Astrocyte (in vitro differentiated cells and primary cell): ENCODE results near the gene RIIAD1.

Source experiments
- EZH2 ChIP-seq: IDR thresholded peaks from 2 replicates; pipeline ENCODE4 v1.6.1; 2012; ENCODE audit warnings: mild to moderate bottlenecking, low read length, inconsistent platforms; ENCODE audit not compliant: insufficient read depth
- TF ChIP-seq, protein P1 (sequence below): IDR thresholded peaks from 2 replicates; pipeline ENCODE4 v1.5.1; 2011; ENCODE audit warnings: low read depth, mild to moderate bottlenecking, inconsistent platforms, low read length, moderate library complexity; ENCODE audit not compliant: insufficient read depth

DNA sequence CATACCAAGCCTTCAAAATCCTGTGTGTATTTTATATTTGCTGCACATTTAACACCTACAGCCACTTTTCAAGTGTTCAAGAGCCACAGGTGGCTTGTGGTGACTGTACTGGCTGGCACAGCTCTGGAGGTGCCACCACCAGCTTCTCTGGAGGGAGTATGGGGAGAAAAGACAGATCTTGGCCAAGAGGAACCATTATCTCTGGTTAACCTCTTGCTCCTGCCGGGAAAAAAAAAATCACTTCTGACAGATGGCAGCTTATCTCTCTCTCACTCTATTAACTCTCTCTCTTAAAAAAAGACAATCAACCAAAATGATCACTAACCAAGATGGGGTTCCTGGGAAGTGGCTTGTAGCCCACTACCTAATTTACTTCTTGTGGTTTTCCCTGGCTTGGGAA lies 1.2 kb upstream of the RIIAD1 start:
- TF ChIP-seq, protein P1, sequence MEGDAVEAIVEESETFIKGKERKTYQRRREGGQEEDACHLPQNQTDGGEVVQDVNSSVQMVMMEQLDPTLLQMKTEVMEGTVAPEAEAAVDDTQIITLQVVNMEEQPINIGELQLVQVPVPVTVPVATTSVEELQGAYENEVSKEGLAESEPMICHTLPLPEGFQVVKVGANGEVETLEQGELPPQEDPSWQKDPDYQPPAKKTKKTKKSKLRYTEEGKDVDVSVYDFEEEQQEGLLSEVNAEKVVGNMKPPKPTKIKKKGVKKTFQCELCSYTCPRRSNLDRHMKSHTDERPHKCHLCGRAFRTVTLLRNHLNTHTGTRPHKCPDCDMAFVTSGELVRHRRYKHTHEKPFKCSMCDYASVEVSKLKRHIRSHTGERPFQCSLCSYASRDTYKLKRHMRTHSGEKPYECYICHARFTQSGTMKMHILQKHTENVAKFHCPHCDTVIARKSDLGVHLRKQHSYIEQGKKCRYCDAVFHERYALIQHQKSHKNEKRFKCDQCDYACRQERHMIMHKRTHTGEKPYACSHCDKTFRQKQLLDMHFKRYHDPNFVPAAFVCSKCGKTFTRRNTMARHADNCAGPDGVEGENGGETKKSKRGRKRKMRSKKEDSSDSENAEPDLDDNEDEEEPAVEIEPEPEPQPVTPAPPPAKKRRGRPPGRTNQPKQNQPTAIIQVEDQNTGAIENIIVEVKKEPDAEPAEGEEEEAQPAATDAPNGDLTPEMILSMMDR: no peak
- no peak for TF ChIP-seq EZH2
